Stimulated activated CD4-positive, alpha-beta T cell treated with anti-CD3 and anti-CD28 coated beads, TNF-alpha, amount 100 ng/mL, for 1 hour (primary cell): Measurements from ENCODE around the gene CENPO.

Experiments
- DNase-seq, 3 donors: peaks; one replicate each; pipeline ENCODE4 v3.0.0-alpha.2; 2020; ENCODE audit warnings: low read depth in 3 of 3, low spot score in 1 of 3

The CENPO gene, protein sequence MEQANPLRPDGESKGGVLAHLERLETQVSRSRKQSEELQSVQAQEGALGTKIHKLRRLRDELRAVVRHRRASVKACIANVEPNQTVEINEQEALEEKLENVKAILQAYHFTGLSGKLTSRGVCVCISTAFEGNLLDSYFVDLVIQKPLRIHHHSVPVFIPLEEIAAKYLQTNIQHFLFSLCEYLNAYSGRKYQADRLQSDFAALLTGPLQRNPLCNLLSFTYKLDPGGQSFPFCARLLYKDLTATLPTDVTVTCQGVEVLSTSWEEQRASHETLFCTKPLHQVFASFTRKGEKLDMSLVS

GRCh38 chr2:24792874-24793760 is at the start of gene CENPO, which contains the start of gene PTRHD1:
Gene CENPO (plus strand): TSS chr2:24793425. CDS start chr2:24793920, 495 bp downstream.
Gene PTRHD1 (minus strand): TSS chr2:24793391. CDS start chr2:24793377, 14 bp downstream.
- peak; percentile 85 to 88 (median 88) for DNase-seq

DNA sequence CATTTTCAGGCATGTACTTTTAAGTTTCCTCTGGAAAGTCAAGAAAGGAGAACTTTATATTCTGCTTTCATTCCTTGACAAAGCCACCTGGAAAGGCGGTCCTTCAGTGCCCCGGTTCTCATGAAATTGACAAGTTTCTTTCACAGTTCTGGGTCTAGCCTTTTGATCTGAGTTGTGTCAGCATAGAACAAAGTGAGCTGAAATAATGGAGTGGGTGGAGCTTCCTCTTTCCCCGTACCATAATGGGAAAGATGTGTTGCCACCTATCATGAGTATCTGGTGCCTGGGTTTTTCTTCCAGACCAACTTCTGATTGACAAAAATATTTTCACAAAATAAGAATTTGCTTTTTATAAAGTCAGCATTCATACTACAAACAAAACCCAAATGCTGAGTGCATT is 49.3 kb upstream of the CENPO start:
- DNase-seq = no peak

GRCh38 chr2:24744356-24744755 is 48.9 kb upstream of the CENPO start:
- no peak for DNase-seq

DNA sequence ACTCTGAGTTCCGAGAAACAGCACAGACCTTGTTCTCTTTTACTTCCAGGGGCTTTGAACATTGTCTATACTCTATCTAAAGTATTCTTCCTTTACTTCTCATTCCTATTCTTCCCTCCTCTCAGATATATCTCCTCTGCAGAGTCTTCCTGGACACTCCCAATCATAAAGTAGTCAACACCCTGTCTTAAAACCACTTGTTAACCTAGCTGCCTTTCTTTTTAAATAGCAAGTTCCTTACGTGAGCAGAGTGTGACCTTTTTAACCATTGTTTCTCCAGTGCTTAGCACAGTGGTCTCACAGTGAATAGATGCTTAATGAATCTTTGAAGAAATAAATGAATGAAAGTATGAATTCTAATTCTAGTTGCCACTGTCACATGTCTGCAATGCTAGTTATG is 47.4 kb upstream of the CENPO start:
- DNase-seq = no peak

- DNase-seq = no peak
These were observed 45.9 kb upstream of the CENPO start for GRCh38 chr2:24747299-24747698.

- no peak for DNase-seq
These were observed 44.0 kb upstream of the CENPO start for GRCh38 chr2:24749069-24749691.

- no peak for DNase-seq
These were observed 38.1 kb upstream of the CENPO start for GRCh38 chr2:24754985-24755705.

DNA sequence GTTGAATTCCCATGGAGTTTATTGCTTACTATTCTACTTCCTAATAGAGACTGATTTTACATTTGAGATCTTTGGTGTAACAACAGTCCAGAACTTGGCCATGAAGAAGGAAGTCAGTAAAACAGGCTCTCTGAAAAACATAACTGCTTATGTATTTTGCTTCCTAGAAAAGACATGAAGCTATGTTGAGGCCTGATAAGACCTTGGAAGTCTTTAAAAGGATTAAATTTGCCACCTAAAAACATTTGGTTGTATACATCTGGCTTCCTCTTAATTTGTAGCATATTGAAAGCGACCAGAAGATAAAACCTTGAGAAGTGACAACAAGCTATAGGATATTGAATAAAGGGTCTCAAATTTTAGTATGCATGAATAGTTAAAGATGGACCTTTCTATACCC is 36.4 kb upstream of the CENPO start:
- no peak for DNase-seq

- DNase-seq = no peak
These were observed 31.4 kb upstream of the CENPO start for GRCh38 chr2:24761866-24762265.

GRCh38 chr2:24762518-24762917 is 30.7 kb upstream of the CENPO start:
- DNase-seq = no peak

GRCh38 chr2:24763843-24764242 is 29.4 kb upstream of the CENPO start:
- no peak for DNase-seq

- no peak for DNase-seq
These were observed 26.6 kb upstream of the CENPO start for GRCh38 chr2:24766609-24767008.

DNA sequence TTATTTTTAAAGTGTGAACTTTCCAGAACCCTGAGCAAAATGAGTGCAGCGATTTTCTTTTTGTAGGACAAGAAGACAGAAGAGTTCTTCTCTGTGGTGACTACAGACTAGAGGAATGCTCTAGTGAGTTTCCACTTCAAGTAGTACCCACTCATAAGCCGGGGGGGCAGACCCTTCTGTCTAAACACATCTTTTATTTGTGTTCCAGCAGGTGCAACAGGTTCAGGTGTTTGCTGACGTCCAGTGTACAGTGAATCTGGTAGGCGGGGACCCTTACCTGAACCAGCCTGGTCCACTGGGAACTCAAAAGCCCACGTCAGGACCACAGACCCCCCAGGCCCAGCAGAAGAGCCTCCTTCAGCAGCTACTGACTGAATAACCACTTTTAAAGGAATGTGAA is 25.2 kb upstream of the CENPO start:
- DNase-seq = no peak

GRCh38 chr2:24768601-24769000 is 24.6 kb upstream of the CENPO start:
- no peak for DNase-seq

- DNase-seq = no peak
These were observed 22.2 kb upstream of the CENPO start for GRCh38 chr2:24771061-24771460.

GRCh38 chr2:24771764-24772586 is 21.2 kb upstream of the CENPO start:
- no peak for DNase-seq

- DNase-seq = no peak
These were observed 18.9 kb upstream of the CENPO start for GRCh38 chr2:24774373-24774772.

GRCh38 chr2:24779116-24779515 is 14.1 kb upstream of the CENPO start:
- no peak for DNase-seq

DNA sequence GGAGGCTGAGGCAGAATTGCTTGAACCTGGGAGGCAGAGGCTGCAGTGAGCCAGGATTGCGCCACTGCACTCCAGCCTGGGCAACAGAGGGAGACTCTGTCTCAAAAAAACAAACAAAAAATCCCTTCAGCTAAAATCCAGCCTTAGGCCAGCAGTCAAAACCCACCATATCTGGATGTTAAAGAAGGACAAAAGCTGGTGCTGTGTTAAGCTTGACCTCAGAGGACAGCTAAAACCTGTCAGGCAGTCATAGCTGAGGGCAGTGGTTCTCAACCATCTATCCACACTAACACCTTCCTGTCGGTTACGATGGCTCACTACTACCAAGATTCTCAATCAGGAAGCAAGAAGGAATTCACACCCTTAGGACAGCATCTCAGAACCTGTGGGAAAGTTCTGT is 9.6 kb upstream of the CENPO start:
- no peak for DNase-seq

DNA sequence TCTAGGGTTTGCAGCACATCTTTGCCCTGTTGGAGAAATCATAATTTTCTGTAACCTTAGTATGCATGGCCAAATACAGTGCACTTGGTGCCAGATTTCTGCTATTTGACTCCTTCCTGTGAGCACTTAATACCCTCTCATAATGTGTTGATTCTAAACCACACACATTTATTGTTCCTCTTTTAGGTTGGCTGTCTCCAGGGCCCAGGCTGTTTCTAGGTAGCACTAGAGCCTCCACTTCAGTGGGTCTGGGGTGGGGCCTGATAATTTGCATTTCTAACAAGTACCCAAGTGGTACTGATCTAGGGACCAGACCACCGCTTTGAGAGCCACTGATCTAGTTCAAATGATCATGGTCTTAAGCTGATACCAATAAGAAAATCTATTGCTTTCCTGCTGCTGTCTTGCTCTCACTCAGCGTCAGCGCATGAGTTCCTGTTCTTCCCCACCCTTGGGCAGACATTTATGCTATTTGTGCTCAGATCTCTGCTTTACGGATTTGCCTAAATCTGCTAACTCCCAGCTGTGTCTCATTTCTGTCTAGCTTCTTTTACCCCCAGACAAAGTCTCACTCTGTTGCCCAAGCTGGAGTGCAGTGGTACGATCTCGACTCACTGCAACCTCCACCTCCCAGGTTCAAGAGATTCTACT is 7.4 kb upstream of the CENPO start:
- no peak for DNase-seq
